Measurements from ENCODE around the gene CACNA2D3.

GRCh38 chr3:54659347-54659746 is 537.0 kb downstream of the CACNA2D3 start:
- TF ChIP-seq CTCF (IDR thresholded peaks at IDR 0.05): no peak
- no peak for TF ChIP-seq POLR2AphosphoS5 (IDR thresholded peaks at IDR 0.05)

Measured in transverse colon (tissue), 4 donors.